ENCODE data around the gene KLRC3.
"Not testable (repeated sequence)": the region's sequence is repeated elsewhere in the genome, so short reads cannot be mapped to it uniquely, and the experiment has no call there.

KLRC3 gene

DNA sequence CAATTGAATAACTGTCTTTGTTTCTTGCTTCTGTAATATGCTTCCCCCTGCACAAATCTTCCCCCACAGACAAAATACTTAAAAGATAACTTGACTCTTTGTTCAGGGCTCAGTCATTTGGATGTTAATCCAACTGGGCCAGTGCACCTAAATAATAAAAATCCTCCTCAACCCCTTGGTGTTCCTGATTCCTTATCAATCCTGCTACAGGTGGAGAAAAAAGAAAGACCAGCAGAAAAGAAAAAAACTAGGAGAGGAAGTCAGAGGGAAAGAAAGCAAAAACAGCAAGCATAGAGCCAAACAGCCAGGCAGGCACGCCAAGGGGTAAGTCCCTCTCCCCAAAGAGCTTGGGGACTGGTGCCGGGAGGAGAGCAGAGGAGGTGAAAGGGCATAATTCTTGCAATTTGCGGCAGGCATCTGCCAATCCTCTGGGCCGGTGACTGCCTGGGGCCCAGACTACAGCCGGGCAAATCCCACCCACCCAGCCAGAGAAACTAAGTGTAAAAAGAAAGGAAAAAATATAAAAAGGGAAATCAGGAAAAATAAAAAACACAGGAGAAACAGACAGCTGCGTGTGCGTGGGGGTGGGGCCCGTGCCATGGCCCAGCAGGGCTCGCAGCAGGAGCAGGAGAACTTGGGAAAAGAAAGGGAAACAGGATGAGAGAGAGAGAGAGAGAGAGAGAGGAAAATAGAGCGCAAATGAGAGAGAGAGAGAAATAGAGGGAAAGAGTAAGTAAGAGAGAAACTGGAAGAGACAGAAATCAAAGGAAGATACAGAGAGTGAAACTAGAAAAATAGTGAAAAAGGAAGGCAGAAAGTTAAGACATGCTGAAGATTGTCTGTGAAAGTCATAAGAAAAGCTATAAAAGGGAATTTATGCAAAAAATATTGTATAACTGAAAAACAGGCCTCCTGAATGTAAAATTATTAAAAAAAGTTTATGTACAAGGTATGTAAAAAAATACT is 51.9 kb downstream of the KLRC3 start:
- DNase-seq = no peak

- DNase-seq = not testable (repeated sequence)
These were observed 52.7 kb downstream of the KLRC3 start for GRCh38 chr12:10367714-10368113.

DNA sequence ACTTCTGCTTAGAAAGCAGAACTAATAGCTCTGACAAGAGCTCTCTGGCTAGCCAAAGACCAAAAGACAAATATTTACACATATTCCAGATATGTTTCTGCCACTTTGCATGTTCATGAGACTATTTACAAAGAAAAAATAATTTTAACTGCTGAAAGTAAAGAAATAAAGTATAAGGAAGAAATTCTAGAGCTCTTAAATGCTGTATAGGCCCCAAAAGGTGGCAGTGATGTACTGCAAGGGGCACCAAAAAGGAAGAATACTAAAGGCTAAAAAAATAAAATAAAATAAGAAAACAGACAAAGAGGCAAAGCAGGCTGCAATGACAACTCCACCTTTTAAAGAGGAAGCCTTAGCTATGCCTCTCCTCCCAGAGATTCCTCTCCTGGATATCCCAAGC is 53.5 kb downstream of the KLRC3 start:
- no peak for DNase-seq

DNA sequence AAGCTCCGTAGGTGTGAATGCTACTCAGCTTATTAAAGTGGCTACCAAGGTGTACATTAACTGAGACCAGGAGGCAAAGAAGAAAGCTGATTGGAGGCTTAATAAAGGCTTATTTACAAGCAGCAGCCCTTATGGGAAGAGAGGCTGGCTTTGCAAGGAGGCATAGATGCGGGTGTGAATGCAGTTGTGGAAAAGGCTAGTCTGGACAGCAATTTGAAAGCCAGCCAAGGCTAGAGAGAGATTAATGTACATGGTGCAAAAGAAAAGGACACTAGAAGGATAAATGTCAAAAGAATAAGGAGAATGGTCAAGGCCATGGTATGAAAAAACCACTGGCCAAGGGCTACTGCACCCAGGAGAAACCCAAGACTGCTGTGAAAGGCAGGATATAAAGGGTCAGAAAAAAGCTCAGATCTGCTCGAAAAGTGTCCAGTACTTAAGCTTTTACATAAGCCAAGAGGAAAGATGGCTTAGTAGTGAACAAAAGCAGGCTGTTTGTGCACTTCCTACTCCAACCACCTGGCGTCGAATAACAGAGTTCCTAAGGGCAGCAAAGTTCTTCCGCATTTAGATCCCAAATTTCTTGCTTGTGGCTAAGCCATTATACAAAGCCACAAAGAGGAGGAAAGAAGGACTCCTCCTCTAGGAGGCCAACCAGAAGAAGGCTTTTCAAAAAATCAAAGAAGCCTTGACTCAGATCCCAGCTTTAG is 54.5 kb downstream of the KLRC3 start:
- DNase-seq = no peak

DNA sequence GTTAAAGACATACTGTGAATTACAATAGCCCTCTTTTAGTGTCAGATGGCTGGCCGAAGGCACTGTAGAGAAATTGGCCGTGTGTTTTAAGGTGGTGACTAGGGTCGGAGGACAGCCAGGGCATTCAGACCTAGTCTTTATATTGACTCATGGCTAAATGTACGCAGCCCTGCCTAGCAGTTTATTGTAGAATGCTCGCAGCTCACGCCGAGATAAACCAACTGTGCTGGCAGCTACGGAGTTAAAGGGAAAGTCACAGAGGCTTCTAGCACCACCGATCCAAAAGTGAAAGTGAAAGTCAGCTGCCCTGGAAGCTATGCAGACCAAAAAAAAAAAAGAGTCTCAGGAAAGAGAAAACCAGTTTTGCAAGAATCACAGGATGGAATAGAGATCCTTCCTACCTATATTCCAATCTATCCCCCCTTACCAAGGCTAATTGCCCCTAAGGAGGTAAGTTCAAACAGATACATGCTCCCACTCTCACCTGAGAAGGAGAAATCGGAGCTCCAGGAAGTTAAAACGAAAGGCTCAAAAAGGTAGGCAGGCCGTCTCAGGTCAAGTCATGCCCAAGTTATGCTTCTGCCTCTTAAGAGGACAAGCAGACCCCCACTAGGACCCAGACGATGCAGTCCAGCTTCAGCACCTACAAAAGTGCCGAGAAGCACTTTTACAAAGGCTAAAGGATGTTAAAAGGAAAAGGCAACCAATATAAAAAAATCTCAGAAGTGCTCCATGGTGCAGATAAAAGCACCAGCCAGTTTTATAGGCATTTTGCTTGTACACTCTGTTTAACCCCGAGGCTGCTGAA is 55.4 kb downstream of the KLRC3 start:
- DNase-seq = peak; percentile 18

GRCh38 chr12:10363914-10364814 is 56.2 kb downstream of the KLRC3 start:
- no peak for DNase-seq

GRCh38 chr12:10363658-10363913 is 56.8 kb downstream of the KLRC3 start:
- DNase-seq = no peak

DNA sequence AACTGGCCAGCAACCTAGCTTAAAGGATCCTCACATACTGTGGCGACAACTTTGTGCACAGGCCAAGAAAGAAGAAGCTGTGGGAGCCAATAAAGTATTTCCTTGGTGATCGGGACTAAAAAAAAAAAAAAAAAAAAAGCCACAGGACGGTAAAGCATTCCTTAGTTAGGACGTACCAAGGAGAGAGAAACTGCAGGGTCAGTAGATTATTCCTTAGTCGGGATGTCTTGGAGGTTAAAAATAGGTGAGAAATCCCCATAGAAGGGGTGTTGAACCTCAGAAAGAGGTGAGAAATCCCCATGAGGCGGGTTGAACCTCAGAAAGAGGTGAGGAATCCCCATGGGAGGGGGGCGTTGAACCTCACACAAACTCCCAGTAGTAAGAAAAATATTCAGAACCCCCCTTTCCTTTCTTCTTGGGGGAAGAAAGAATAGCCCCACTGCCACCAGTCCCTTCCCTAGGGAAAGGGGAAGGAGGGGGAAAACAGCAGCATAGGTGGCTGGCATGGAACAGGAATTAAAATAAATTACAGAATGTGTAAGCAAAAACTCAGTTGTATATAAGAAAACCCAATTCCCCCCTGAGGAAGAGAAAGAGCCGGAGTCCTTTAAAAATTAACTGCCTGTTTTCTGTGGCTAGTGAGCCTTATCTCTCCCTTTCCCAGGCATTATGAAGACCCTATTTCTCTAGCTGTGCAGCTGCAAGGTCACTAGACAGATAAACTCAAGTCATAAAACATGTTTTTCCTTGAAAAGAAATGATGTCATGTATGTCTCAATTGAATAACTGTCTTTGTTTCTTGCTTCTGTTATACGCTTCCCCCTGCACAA is 57.4 kb downstream of the KLRC3 start:
- DNase-seq = no peak

DNA sequence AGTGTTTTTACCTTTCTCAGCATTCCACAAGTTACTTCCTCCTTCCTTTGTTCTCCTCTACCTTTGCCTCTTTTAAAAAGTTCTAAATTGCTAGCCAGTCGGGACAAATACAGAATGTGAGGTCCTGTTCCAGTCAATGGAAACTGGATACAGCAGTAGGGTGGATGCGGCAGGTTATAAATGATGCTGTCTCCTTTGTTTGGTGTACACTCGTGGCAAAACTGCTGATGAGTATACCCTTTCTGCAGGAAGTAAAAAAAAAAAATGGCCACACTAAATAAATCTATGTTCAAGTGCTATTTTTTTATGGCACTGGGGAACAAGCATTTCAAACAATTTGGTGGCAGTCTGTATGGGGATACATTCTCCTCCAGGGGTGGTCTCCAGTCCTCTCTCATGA is 58.1 kb downstream of the KLRC3 start:
- DNase-seq = no peak

Data from NCI-H2171 treated with DMSO at 0.1 percent for 48 hours (cell line).